HG03060 (cell line): ENCODE data around the gene PARD3.
A peak's percentile ranks its signal among the peaks of the same experiment; 100 is the strongest.
"Not testable (repeated sequence)": the region's sequence is repeated elsewhere in the genome, so short reads cannot be mapped to it uniquely, and the experiment has no call there.

Experiments used
- ATAC-seq: cut with Tn5 transposase; IDR thresholded peaks from one replicate; pipeline ENCODE4 v1.9.1; 2021; ENCODE audit warnings: low read depth, moderate number of reproducible peaks; ENCODE audit not compliant: unreplicated experiment

PARD3 gene

GRCh38 chr10:34721208-34721840 lies 93.8 kb downstream of the PARD3 start:
- no peak for ATAC-seq

GRCh38 chr10:34719746-34720145 lies 95.3 kb downstream of the PARD3 start:
- ATAC-seq = no peak

GRCh38 chr10:34719328-34719727 lies 95.8 kb downstream of the PARD3 start:
- no peak for ATAC-seq

GRCh38 chr10:34717429-34717828 lies 97.7 kb downstream of the PARD3 start:
- ATAC-seq = no peak

- ATAC-seq = peak; percentile 73
Measured at GRCh38 chr10:34716958-34717357, 98.1 kb downstream of the PARD3 start.

GRCh38 chr10:34716234-34716633 lies 98.9 kb downstream of the PARD3 start:
- ATAC-seq = no peak

GRCh38 chr10:34715511-34716187 lies 99.4 kb downstream of the PARD3 start:
- no peak for ATAC-seq

- ATAC-seq = no peak
Measured at GRCh38 chr10:34713875-34714274, 101.2 kb downstream of the PARD3 start.

- no peak for ATAC-seq
Measured at GRCh38 chr10:34711500-34711899, 103.6 kb downstream of the PARD3 start.

GRCh38 chr10:34710391-34710751 lies 104.7 kb downstream of the PARD3 start:
- no peak for ATAC-seq

- ATAC-seq = no peak
Measured at GRCh38 chr10:34709637-34710390, 105.3 kb downstream of the PARD3 start.

GRCh38 chr10:34707656-34708055 lies 107.4 kb downstream of the PARD3 start:
- ATAC-seq = no peak

GRCh38 chr10:34706992-34707391 lies 108.1 kb downstream of the PARD3 start:
- ATAC-seq = not testable (repeated sequence)

- ATAC-seq = no peak
Measured at GRCh38 chr10:34706147-34706546, 108.9 kb downstream of the PARD3 start.

- ATAC-seq = no peak
Measured at GRCh38 chr10:34705563-34705962, 109.5 kb downstream of the PARD3 start.

GRCh38 chr10:34704526-34705184 lies 110.4 kb downstream of the PARD3 start:
- no peak for ATAC-seq

GRCh38 chr10:34702982-34703381 lies 112.1 kb downstream of the PARD3 start:
- ATAC-seq = no peak

- no peak for ATAC-seq
Measured at GRCh38 chr10:34702093-34702937, 112.8 kb downstream of the PARD3 start.

GRCh38 chr10:34701194-34701593 lies 113.9 kb downstream of the PARD3 start:
- ATAC-seq = no peak

GRCh38 chr10:34700752-34701151 lies 114.3 kb downstream of the PARD3 start:
- not testable (repeated sequence) for ATAC-seq
